Cardiac muscle cell (in vitro differentiated cells and primary cell): Measurements from ENCODE around the gene NMD3. TPM values are rescaled to one million over a fixed set of nuclear protein-coding genes. Genes with fewer than 3 reads are reported as not detected.

Experiments
- DNase-seq, 2 donors: peaks; one replicate each; pipeline versions ENCODE4 v3.0.0 to v3.0.0-alpha.2; 2010 to 2017; ENCODE audit warnings: low read depth in 1 of 2, low spot score in 1 of 2
- H3K27ac ChIP-seq: fragments of 200-600 bp; sonication (generic); 2 replicates; pipeline ENCODE4 v1.5.1; 2016
- H3K27me3 ChIP-seq: fragments of 200-600 bp; sonication (generic); 2 replicates; pipeline ENCODE4 v1.6.0; 2016; ENCODE audit warnings: control low read depth
- H3K36me3 ChIP-seq: fragments of 200-600 bp; sonication (generic); 2 replicates; pipeline ENCODE4 v1.5.1; 2016; ENCODE audit warnings: control low read depth
- H3K4me1 ChIP-seq: fragments of 200-600 bp; sonication (generic); 2 replicates; pipeline ENCODE4 v1.8.1; 2017; ENCODE audit warnings: low read depth, mild to moderate bottlenecking, mixed run types
- H3K4me3 ChIP-seq: fragments of 200-600 bp; sonication (generic); 2 replicates; pipeline ENCODE4 v1.5.1; 2016; ENCODE audit warnings: mild to moderate bottlenecking
- H3K9me3 ChIP-seq: fragments of 200-600 bp; sonication (generic); 2 replicates; pipeline ENCODE4 v1.5.1; 2017; ENCODE audit warnings: low read depth, mild to moderate bottlenecking, control low read depth
- CTCF ChIP-seq: IDR thresholded peaks from 2 replicates; pipeline ENCODE4 v1.5.1; 2012; ENCODE audit warnings: low read depth, mild to moderate bottlenecking, low read length
- polyA plus RNA-seq: library from polyadenylated mRNA; unstranded; fragments of >200 nt; fragmentation: Nextera tagmentation; extraction: Ambion mirVana; gene quantifications from 2 replicates; pipeline ENCODE4 v1.2.1, GENCODE V29; 2016
- total RNA-seq: library from RNA; depleted of rRNA; stranded (reverse); fragments of >200 nt; gene quantifications from 2 replicates; pipeline ENCODE4 v1.2.3, GENCODE V29; 2016

The NMD3 gene
- total and polyA plus RNA-seq, 2 experiments from 2014 or later = 30.6 to 36.8 TPM

- no peaks in the 10 kb centered on the region for H3K27me3 ChIP-seq
- TF ChIP-seq CTCF = no peak
- H3K36me3 ChIP-seq = peaks cover 52% of the 10 kb centered on the region
- no peaks in the 10 kb centered on the region for H3K9me3 ChIP-seq
- no peak overlapping the region for H3K27ac ChIP-seq
- H3K4me3 ChIP-seq = no peak overlapping the region
- no peak for DNase-seq
- no peaks in the 10 kb centered on the region for H3K4me1 ChIP-seq
These were observed 10.8 kb downstream of the NMD3 start for GRCh38 chr3:161231861-161232260.

GRCh38 chr3:161233557-161233956 is 12.4 kb downstream of the NMD3 start:
- Histone ChIP-seq H3K27me3 (no peaks in the 10 kb centered on the region), H3K36me3 (peaks cover 43% of the 10 kb centered on the region), H3K4me3 (no peak overlapping the region), H3K4me1 (no peaks in the 10 kb centered on the region), H3K9me3 (no peaks in the 10 kb centered on the region), H3K27ac (no peak overlapping the region)
- no peak for TF ChIP-seq CTCF
- DNase-seq = no peak

GRCh38 chr3:161236240-161236639 is 15.1 kb downstream of the NMD3 start:
- Histone ChIP-seq H3K27me3 (no peaks in the 10 kb centered on the region), H3K9me3 (no peaks in the 10 kb centered on the region), H3K27ac (no peak overlapping the region), H3K4me1 (no peaks in the 10 kb centered on the region), H3K36me3 (peaks cover 45% of the 10 kb centered on the region), H3K4me3 (no peak overlapping the region)
- no peak for TF ChIP-seq CTCF
- no peak for DNase-seq

- H3K36me3 ChIP-seq = peaks cover 47% of the 10 kb centered on the region
These were observed 18.6 kb downstream of the NMD3 start for GRCh38 chr3:161239700-161240099.

DNA sequence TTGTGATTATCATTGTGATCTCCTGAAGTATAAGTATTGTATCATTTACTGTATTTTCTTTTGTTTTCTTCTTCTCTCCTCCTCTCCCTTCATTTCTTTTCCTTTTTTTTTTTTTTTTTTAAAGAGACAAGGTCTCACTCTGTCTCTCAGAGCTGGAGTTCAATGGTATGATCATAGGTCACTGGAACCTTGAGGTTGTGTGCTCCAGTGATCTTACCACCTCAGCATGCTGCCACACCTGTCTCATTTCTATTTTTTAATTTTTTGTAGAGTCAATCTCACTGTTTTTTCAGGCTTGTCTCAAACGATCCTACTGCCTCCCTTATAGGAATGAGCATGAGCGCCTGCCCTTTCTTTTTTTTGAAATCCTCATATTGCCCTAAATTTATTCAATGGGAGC is 23.4 kb downstream of the NMD3 start:
- no peak for DNase-seq
- TF ChIP-seq CTCF = no peak
- no peak overlapping the region for H3K27ac ChIP-seq
- no peaks in the 10 kb centered on the region for H3K9me3 ChIP-seq
- H3K4me1 ChIP-seq = peaks cover 6% of the 10 kb centered on the region
- no peak overlapping the region for H3K4me3 ChIP-seq
- H3K36me3 ChIP-seq = peaks cover 57% of the 10 kb centered on the region
- no peaks in the 10 kb centered on the region for H3K27me3 ChIP-seq

More at GRCh38 chr3:161239700-161240099, 18.6 kb downstream of the NMD3 start:
- no peak overlapping the region for H3K27ac ChIP-seq
- no peak for DNase-seq
- H3K27me3 ChIP-seq = no peaks in the 10 kb centered on the region
- peaks cover 6% of the 10 kb centered on the region for H3K4me1 ChIP-seq
- no peak for TF ChIP-seq CTCF
- H3K4me3 ChIP-seq = no peak overlapping the region
- no peaks in the 10 kb centered on the region for H3K9me3 ChIP-seq

GRCh38 chr3:161247049-161247448 is 25.9 kb downstream of the NMD3 start:
- H3K4me1 ChIP-seq = peaks cover under 1% of the 10 kb centered on the region
- DNase-seq = no peak
- peaks cover 75% of the 10 kb centered on the region for H3K36me3 ChIP-seq

More at GRCh38 chr3:161247049-161247448, 25.9 kb downstream of the NMD3 start:
- Histone ChIP-seq H3K27me3 (no peaks in the 10 kb centered on the region), H3K4me3 (no peak overlapping the region), H3K9me3 (no peaks in the 10 kb centered on the region), H3K27ac (no peak overlapping the region)
- no peak for TF ChIP-seq CTCF
